GM12878 (cell line): ENCODE measurements around the gene GRM7. TPM values are rescaled to one million over a fixed set of nuclear protein-coding genes. Genes with fewer than 3 reads are reported as not detected.

Experiments
- ATAC-seq: fragments of 200-7000 bp; cut with Tn5 transposase; 3 replicates; pipeline ENCODE4 v1.9.1; 2020; ENCODE audit warnings: mild to moderate bottlenecking, moderate library complexity
- BruUV-seq: library from RNA; stranded (reverse); fragments of 400-500 nt; replicated peaks from 2 replicates; lab custom pipeline; 2021; lab: Mats Ljungman, UMichigan
- CTCF ChIA-PET: fragments of 300-600 bp; sonication (Branson Sonifier 250); formaldehyde crosslinking; extraction: SDS; loops from one replicate; lab custom pipeline; 2021; ENCODE audit warnings: inconsistent platforms; lab: Yijun Ruan, JAX
- POLR2A ChIA-PET: fragments of 350-600 bp; formaldehyde crosslinking; extraction: SDS; loops from one replicate; lab custom pipeline; 2021; ENCODE audit warnings: inconsistent platforms; lab: Charles Lee
- RAD21 ChIA-PET: fragments of 300-600 bp; sonication (Branson Sonifier 250); formaldehyde crosslinking; loops from one replicate; lab custom pipeline; 2023; ENCODE audit warnings: antibody characterized with exemption; ENCODE audit not compliant: unreplicated experiment; lab: Charles Lee
- SMC1A ChIA-PET: fragments of 300-600 bp; sonication (Branson Sonifier 250); formaldehyde crosslinking; loops from one replicate; lab custom pipeline; 2023; ENCODE audit not compliant: unreplicated experiment, uncharacterized antibody; lab: Charles Lee
- DNase-seq: peaks from one replicate; pipeline ENCODE4 v3.0.0-alpha.2; 2011; ENCODE audit warnings: low read depth, low spot score
- FAIRE-seq: peaks from 3 replicates; lab custom pipeline; 2011; peaks lifted over from hg19 to GRCh38; lab: Jason Lieb, UNC
- H2AFZ ChIP-seq: 2 replicates; pipeline ENCODE4 v1.6.0; 2011; ENCODE audit warnings: low read depth, low read length, control low read depth; ENCODE audit not compliant: control insufficient read depth
- H3K27ac ChIP-seq: 2 replicates; pipeline ENCODE4 v1.5.1; 2011; ENCODE audit warnings: control low read depth; ENCODE audit not compliant: control insufficient read depth, insufficient read depth
- H3K27me3 ChIP-seq, 2 experiments: replicated peaks in 1 of 2; 2 replicates each; pipeline versions ENCODE4 v1.6.0 to v1.6.1; 2011; ENCODE audit warnings: low read length in 1 of 2; ENCODE audit not compliant: control insufficient read depth in 2 of 2, insufficient read depth in 2 of 2
- H3K36me3 ChIP-seq, 2 experiments: 2 replicates each; pipeline ENCODE4 v1.5.1; 2011; ENCODE audit warnings: low read length in 1 of 2; ENCODE audit not compliant: control insufficient read depth in 2 of 2, insufficient read depth in 2 of 2
- H3K4me1 ChIP-seq: 2 replicates; pipeline ENCODE4 v1.6.1; 2011; ENCODE audit warnings: mild to moderate bottlenecking, low read length, moderate library complexity, mixed read lengths; ENCODE audit not compliant: control insufficient read depth, insufficient read depth
- H3K4me2 ChIP-seq: 2 replicates; pipeline ENCODE4 v1.6.0; 2011; ENCODE audit warnings: control low read depth; ENCODE audit not compliant: control insufficient read depth, insufficient read depth
- H3K4me3 ChIP-seq: fragments of 200-600 bp; sonication (generic); 2 replicates; pipeline ENCODE4 v1.5.1; 2016
- H3K79me2 ChIP-seq: 2 replicates; pipeline ENCODE4 v1.6.0; 2011; ENCODE audit warnings: low read length; ENCODE audit not compliant: control insufficient read depth, insufficient read depth
- H3K9ac ChIP-seq: 2 replicates; pipeline ENCODE4 v1.8.0; 2011; ENCODE audit warnings: low read length, control low read depth, mixed read lengths; ENCODE audit not compliant: control insufficient read depth, insufficient read depth
- H3K9me3 ChIP-seq: replicated peaks from 3 replicates; pipeline ENCODE4 v1.5.1; 2011; ENCODE audit warnings: mild to moderate bottlenecking, low read length; ENCODE audit not compliant: control insufficient read depth, insufficient read depth
- H4K20me1 ChIP-seq: 2 replicates; pipeline ENCODE4 v1.6.0; 2011; ENCODE audit not compliant: control insufficient read depth, insufficient read depth
- BMI1 ChIP-seq: fragments of 450-650 bp; IDR thresholded peaks from 2 replicates; pipeline ENCODE4 v1.6.1; 2016; ENCODE audit warnings: mild to moderate bottlenecking, moderate library complexity, borderline replicate concordance
- CHD2 ChIP-seq: IDR thresholded peaks from 2 replicates; pipeline ENCODE4 v1.6.1; 2011; ENCODE audit warnings: low read depth, low read length, improper control_type of control experiment, borderline replicate concordance
- CREM ChIP-seq: IDR thresholded peaks from 2 replicates; pipeline ENCODE4 v1.6.1; 2014; ENCODE audit warnings: antibody characterized with exemption, low read depth
- E2F4 ChIP-seq: IDR thresholded peaks from 2 replicates; pipeline ENCODE4 v1.6.1; 2012; ENCODE audit warnings: low read depth, low read length, improper control_type of control experiment
- JUNB ChIP-seq: IDR thresholded peaks from 2 replicates; pipeline ENCODE4 v1.6.1; 2016; ENCODE audit warnings: antibody characterized with exemption, mild to moderate bottlenecking
- LARP7 ChIP-seq: fragments of 450-650 bp; IDR thresholded peaks from 2 replicates; pipeline ENCODE4 v1.6.1; 2017; ENCODE audit warnings: mild to moderate bottlenecking
- NFIC ChIP-seq: IDR thresholded peaks from 2 replicates; pipeline ENCODE4 v1.6.1; 2012; ENCODE audit warnings: low read depth, mild to moderate bottlenecking, inconsistent platforms, low read length, moderate library complexity
- PML ChIP-seq: IDR thresholded peaks from 2 replicates; pipeline ENCODE4 v1.6.1; 2012; ENCODE audit warnings: low read length, inconsistent platforms
- RAD21 ChIP-seq: IDR thresholded peaks from 2 replicates; pipeline ENCODE4 v1.6.1; 2011; ENCODE audit warnings: mild to moderate bottlenecking, low read depth, low read length, moderate library complexity; ENCODE audit not compliant: insufficient read depth
- RCOR1 ChIP-seq: conservative IDR thresholded peaks from 2 replicates; pipeline ENCODE4 v1.6.1; 2012; ENCODE audit warnings: low read depth, low read length, improper control_type of control experiment
- SMARCA5 ChIP-seq: fragments of 450-650 bp; IDR thresholded peaks from 2 replicates; pipeline ENCODE4 v1.6.1; 2017; ENCODE audit warnings: mild to moderate bottlenecking
- SP1 ChIP-seq: IDR thresholded peaks from one replicate; pipeline ENCODE4 v1.6.1; 2011; ENCODE audit warnings: low read depth, low read length
- SPI1 ChIP-seq: IDR thresholded peaks from 2 replicates; pipeline ENCODE4 v1.6.1; 2011; ENCODE audit warnings: low read depth, mild to moderate bottlenecking, low read length, moderate library complexity, borderline replicate concordance; ENCODE audit not compliant: insufficient read depth
- STAT3 ChIP-seq: IDR thresholded peaks from 2 replicates; pipeline ENCODE4 v1.6.1; 2011; ENCODE audit warnings: low read depth, low read length, improper control_type of control experiment
- TCF7 ChIP-seq: IDR thresholded peaks from 2 replicates; pipeline ENCODE4 v1.6.1; 2014; ENCODE audit warnings: antibody characterized with exemption, borderline replicate concordance
- ZBED1 ChIP-seq: IDR thresholded peaks from 2 replicates; pipeline ENCODE4 v1.6.1; 2016; ENCODE audit warnings: borderline replicate concordance
- ZZZ3 ChIP-seq: IDR thresholded peaks from 2 replicates; pipeline ENCODE4 v1.6.1; 2011; ENCODE audit warnings: low read depth; ENCODE audit not compliant: control insufficient read depth, insufficient read length
- whole genome bisulfite sequencing: methylation state at CpG from one replicate; pipeline ENCODE4 v1.1.6; 2016; ENCODE audit warnings: low lambda C conversion rate; ENCODE audit not compliant: insufficient replicate concordance, insufficient coverage; ENCODE audit errors: missing lambda C conversion rate; 5-methylcytosine and 5-hydroxymethylcytosine counted together
- in situ Hi-C: fragments of 300-500 bp; cut with MboI; formaldehyde crosslinking; loops from 9 replicates; pipeline ENCODE4 v1.14.3; 2018; ENCODE audit warnings: mixed read lengths
- intact Hi-C: fragments of 100-400 bp; cut with micrococcal nuclease; formaldehyde crosslinking; loops from one replicate; pipeline ENCODE4 v1.14.2; 2022; ENCODE audit not compliant: unreplicated experiment
- polyA plus RNA-seq, 11 experiments: library from polyadenylated mRNA; depleted of rRNA in 4 of 11; unstranded in 6 of 11; stranded (reverse) in 5 of 11; fragments of >200 nt; fragmentation: Nextera tagmentation in 4 of 11; fragmentation: Illumina TruSeq in 1 of 11; extraction: Ambion mirVana in 4 of 11; extraction: Trizol in 1 of 11; gene quantifications; 1 replicate in 1 of 11; 2 replicates in 10 of 11; pipeline versions ENCODE4 v1.2.1 to v1.2.3, GENCODE V29; 2011 to 2016; ENCODE audit warnings: inconsistent platforms in 2 of 11, missing spikeins in 2 of 11, low read depth in 1 of 11
- total RNA-seq, 4 experiments: library from RNA; depleted of rRNA in 3 of 4; stranded (reverse); fragments of >200 nt in 3 of 4; fragmentation: Illumina TruSeq in 1 of 4; extraction: Trizol in 1 of 4; gene quantifications; 2 replicates each; pipeline versions ENCODE4 v1.2.1 to v1.2.3, GENCODE V29; 2013 to 2021

Gene GRM7
- total and polyA plus RNA-seq, 10 of the 15 experiments (the other 5 are each of a cell fraction or from before 2014, with no cell fraction given) = not detected

GRCh38 chr3:7332696-7333095, 471.8 kb downstream of the GRM7 start:
- ChIA-PET SMC1A (interaction anchor here (0.8 kb wide), 1 partner anchor 127 kb away, joined by 3 read pairs; no protein-coding TSS in a partner anchor), POLR2A (no interaction called here), RAD21 (no interaction called here), CTCF (interaction anchor here (0.6 to 1.3 kb wide), 2 partner anchors 9 to 908 kb away, joined by 3 to 6 read pairs; no protein-coding TSS in a partner anchor)
- Histone ChIP-seq H2AFZ (no peak overlapping the region), H3K4me3 (no peak overlapping the region), H3K36me3 (no peaks in the 10 kb centered on the region), H3K4me2 (no peak overlapping the region), H4K20me1 (no peaks in the 10 kb centered on the region), H3K27me3 (no peaks in the 10 kb centered on the region), H3K4me1 (no peaks in the 10 kb centered on the region), H3K27ac (no peak overlapping the region), H3K9ac (no peak overlapping the region)
- intact Hi-C loops (no loop called here), in situ Hi-C loops (no loop called here)
- FAIRE-seq = no peak
- BruUV-seq = no TSS peak
- 0% methylated on average over 2 of the region's 2 CpGs for WGBS
- no peak for ATAC-seq
- no peak for DNase-seq
- TF ChIP-seq E2F4 = no peak
- no peak for TF ChIP-seq ZBED1
- no peak for TF ChIP-seq SP1
- no peak for TF ChIP-seq NFIC
- TF ChIP-seq JUNB = no peak
- TF ChIP-seq PML = no peak
- no peak for TF ChIP-seq SMARCA5
- TF ChIP-seq LARP7 = no peak
- TF ChIP-seq STAT3 = no peak
- no peak for TF ChIP-seq CHD2
- TF ChIP-seq RAD21 = no peak
- no peak for TF ChIP-seq BMI1
- no peak for TF ChIP-seq ZZZ3
- no peak for TF ChIP-seq TCF7
- TF ChIP-seq RCOR1 = no peak
- no peak for TF ChIP-seq CREM
- no peak for TF ChIP-seq SPI1
- TF ChIP-seq, all 136 proteins: peak for 0
- Histone ChIP-seq H3K9me3 (no peaks in the 10 kb centered on the region), H3K79me2 (no peaks in the 10 kb centered on the region)
